HepG2 (cell line): ENCODE measurements around the gene NLRC3. TPM values are rescaled to one million over a fixed set of nuclear protein-coding genes. Genes with fewer than 3 reads are reported as not detected.

Experiments
- ATAD3A ChIP-seq: sonication (generic); formaldehyde crosslinking; IDR thresholded peaks from 2 replicates; pipeline ENCODE4 v1.4.0; 2020; ENCODE audit warnings: missing genetic modification reagents
- BRD4 ChIP-seq: sonication (generic); formaldehyde crosslinking; IDR thresholded peaks from 2 replicates; pipeline ENCODE4 v1.4.0; 2020; ENCODE audit warnings: missing genetic modification reagents
- HMGA1 ChIP-seq: sonication (generic); formaldehyde crosslinking; conservative IDR thresholded peaks from 2 replicates; pipeline ENCODE4 v1.4.0; 2020; ENCODE audit warnings: missing genetic modification reagents
- HNF1B ChIP-seq: sonication (generic); formaldehyde crosslinking; IDR thresholded peaks from 2 replicates; pipeline ENCODE4 v1.5.1; 2020; ENCODE audit warnings: mild to moderate bottlenecking, moderate library complexity, missing genetic modification reagents
- JARID2 ChIP-seq: sonication (generic); formaldehyde crosslinking; IDR thresholded peaks from 2 replicates; pipeline ENCODE4 v1.8.1; 2023; ENCODE audit warnings: missing genetic modification reagents, inconsistent platforms; ENCODE audit not compliant: insufficient replicate concordance
- KLF6 ChIP-seq: IDR thresholded peaks from 2 replicates; pipeline ENCODE4 v1.8.0; 2016; ENCODE audit warnings: missing biosample characterization, missing genetic modification reagents
- MED1 ChIP-seq: sonication (generic); formaldehyde crosslinking; IDR thresholded peaks from 2 replicates; pipeline ENCODE4 v1.4.0; 2020; ENCODE audit warnings: missing genetic modification reagents
- MEIS1 ChIP-seq: sonication (generic); formaldehyde crosslinking; IDR thresholded peaks from 2 replicates; pipeline ENCODE4 v1.9.0; 2021; ENCODE audit warnings: mild to moderate bottlenecking, missing genetic modification reagents, moderate library complexity, borderline replicate concordance
- NFYB ChIP-seq: sonication (generic); formaldehyde crosslinking; IDR thresholded peaks from 2 replicates; pipeline ENCODE4 v1.4.0; 2020; ENCODE audit warnings: missing genetic modification reagents
- NR2F6 ChIP-seq, 2 experiments: IDR thresholded peaks; 2 replicates each; pipeline ENCODE4 v1.6.1; 2016; ENCODE audit warnings: antibody characterized with exemption in 1 of 2, mild to moderate bottlenecking in 1 of 2
- PATZ1 ChIP-seq: sonication (generic); formaldehyde crosslinking; IDR thresholded peaks from 2 replicates; pipeline ENCODE4 v1.4.0; 2020; ENCODE audit warnings: missing genetic modification reagents
- RFX1 ChIP-seq: fragments of 450-650 bp; IDR thresholded peaks from 2 replicates; pipeline ENCODE4 v1.6.1; 2017
- RFXAP ChIP-seq: sonication (generic); formaldehyde crosslinking; IDR thresholded peaks from 2 replicates; pipeline ENCODE4 v1.4.0; 2020; ENCODE audit warnings: missing genetic modification reagents, borderline replicate concordance
- ZFY ChIP-seq: sonication (generic); formaldehyde crosslinking; IDR thresholded peaks from 2 replicates; pipeline ENCODE4 v1.4.0; 2020; ENCODE audit warnings: missing genetic modification reagents
- ZGPAT ChIP-seq: IDR thresholded peaks from 2 replicates; pipeline ENCODE4 v1.6.1; 2016; ENCODE audit warnings: mild to moderate bottlenecking
- ZKSCAN1 ChIP-seq: fragments of 150-350 bp; IDR thresholded peaks from 2 replicates; pipeline ENCODE4 v1.6.1; 2014; ENCODE audit warnings: low read length
- ZMYM3 ChIP-seq: sonication (generic); formaldehyde crosslinking; IDR thresholded peaks from 2 replicates; pipeline ENCODE4 v1.5.1; 2020; ENCODE audit warnings: mild to moderate bottlenecking, missing genetic modification reagents
- ZNF382 ChIP-seq: sonication (generic); formaldehyde crosslinking; IDR thresholded peaks from 2 replicates; pipeline ENCODE4 v1.5.0; 2020; ENCODE audit warnings: missing genetic modification reagents, mild to moderate bottlenecking, borderline replicate concordance
- ZNF414 ChIP-seq: sonication (generic); formaldehyde crosslinking; IDR thresholded peaks from 2 replicates; pipeline ENCODE4 v1.5.0; 2020; ENCODE audit warnings: missing genetic modification reagents
- ZNF562 ChIP-seq: sonication (generic); formaldehyde crosslinking; IDR thresholded peaks from 2 replicates; pipeline ENCODE4 v1.8.0; 2022; ENCODE audit warnings: missing genetic modification reagents, borderline replicate concordance
- polyA plus RNA-seq, 8 experiments: library from polyadenylated mRNA; depleted of rRNA in 3 of 8; stranded (reverse) in 7 of 8; unstranded in 1 of 8; fragments of >200 nt; fragmentation: Illumina TruSeq in 4 of 8; extraction: Trizol in 4 of 8; gene quantifications; 2 replicates each; pipeline versions ENCODE4 v1.2.1 to v1.2.3, GENCODE V29; 2011 to 2016; ENCODE audit warnings: low read depth in 4 of 8, missing spikeins in 1 of 8, mixed read lengths in 1 of 8; ENCODE audit not compliant: insufficient read depth in 1 of 8
- total RNA-seq, 5 experiments: library from RNA; depleted of rRNA; stranded (reverse); fragments of >200 nt; fragmentation: Illumina TruSeq; extraction: Trizol; gene quantifications; 2 replicates each; pipeline ENCODE4 v1.2.3, GENCODE V29; 2016; ENCODE audit warnings: low read depth in 1 of 5
- TF ChIP-seq, protein P1 (sequence below): sonication (generic); formaldehyde crosslinking; IDR thresholded peaks from 2 replicates; pipeline ENCODE4 v1.4.0; 2020; ENCODE audit warnings: missing genetic modification reagents, borderline replicate concordance

Gene NLRC3
- total and polyA plus RNA-seq, 2 of the 13 experiments (the other 11 are each of a cell fraction or from before 2014, with no cell fraction given), result not detected

- TF ChIP-seq PATZ1 (CRISPR knock-in tag) (peak; percentile 36; the same call in 1 of the 2 replicates), RFX1 (no peak), RFXAP (CRISPR knock-in tag) (no peak), ZGPAT (CRISPR knock-in tag) (peak; percentile 33; the same call in 1 of the 2 replicates), NFYB (CRISPR knock-in tag) (no peak), BRD4 (no peak), ZFY (CRISPR knock-in tag) (peak; percentile 68), KLF6 (CRISPR knock-in tag) (no peak), ZNF414 (CRISPR knock-in tag) (no peak), ZKSCAN1 (no peak), JARID2 (CRISPR knock-in tag) (no peak), ZMYM3 (CRISPR knock-in tag) (no peak), ZNF562 (CRISPR knock-in tag) (no peak), MED1 (CRISPR knock-in tag) (peak; percentile 26; the same call in 1 of the 2 replicates), NR2F6 (IDR thresholded peaks at IDR 0.05) (no peak), NR2F6 (CRISPR knock-in tag; IDR thresholded peaks at IDR 0.05) (no peak), ATAD3A (no peak), HNF1B (peak; percentile 29; the same call in 1 of the 2 replicates), MEIS1 (CRISPR knock-in tag) (no peak), ZNF382 (CRISPR knock-in tag) (no peak), HMGA1 (no peak)
- TF ChIP-seq, protein P1, sequence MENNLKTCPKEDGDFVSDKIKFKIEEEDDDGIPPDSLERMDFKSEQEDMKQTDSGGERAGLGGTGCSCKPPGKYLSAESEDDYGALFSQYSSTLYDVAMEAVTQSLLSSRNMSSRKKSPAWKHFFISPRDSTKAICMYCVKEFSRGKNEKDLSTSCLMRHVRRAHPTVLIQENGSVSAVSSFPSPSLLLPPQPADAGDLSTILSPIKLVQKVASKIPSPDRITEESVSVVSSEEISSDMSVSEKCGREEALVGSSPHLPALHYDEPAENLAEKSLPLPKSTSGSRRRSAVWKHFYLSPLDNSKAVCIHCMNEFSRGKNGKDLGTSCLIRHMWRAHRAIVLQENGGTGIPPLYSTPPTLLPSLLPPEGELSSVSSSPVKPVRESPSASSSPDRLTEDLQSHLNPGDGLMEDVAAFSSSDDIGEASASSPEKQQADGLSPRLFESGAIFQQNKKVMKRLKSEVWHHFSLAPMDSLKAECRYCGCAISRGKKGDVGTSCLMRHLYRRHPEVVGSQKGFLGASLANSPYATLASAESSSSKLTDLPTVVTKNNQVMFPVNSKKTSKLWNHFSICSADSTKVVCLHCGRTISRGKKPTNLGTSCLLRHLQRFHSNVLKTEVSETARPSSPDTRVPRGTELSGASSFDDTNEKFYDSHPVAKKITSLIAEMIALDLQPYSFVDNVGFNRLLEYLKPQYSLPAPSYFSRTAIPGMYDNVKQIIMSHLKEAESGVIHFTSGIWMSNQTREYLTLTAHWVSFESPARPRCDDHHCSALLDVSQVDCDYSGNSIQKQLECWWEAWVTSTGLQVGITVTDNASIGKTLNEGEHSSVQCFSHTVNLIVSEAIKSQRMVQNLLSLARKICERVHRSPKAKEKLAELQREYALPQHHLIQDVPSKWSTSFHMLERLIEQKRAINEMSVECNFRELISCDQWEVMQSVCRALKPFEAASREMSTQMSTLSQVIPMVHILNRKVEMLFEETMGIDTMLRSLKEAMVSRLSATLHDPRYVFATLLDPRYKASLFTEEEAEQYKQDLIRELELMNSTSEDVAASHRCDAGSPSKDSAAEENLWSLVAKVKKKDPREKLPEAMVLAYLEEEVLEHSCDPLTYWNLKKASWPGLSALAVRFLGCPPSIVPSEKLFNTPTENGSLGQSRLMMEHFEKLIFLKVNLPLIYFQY (CRISPR knock-in tag), result no peak
Measured at GRCh38 chr16:3611146-3611975, 34.2 kb upstream of the NLRC3 start, which contains the start of gene SLX4 (continued).
